Neural cell (in vitro differentiated cells): ENCODE results near the gene MIA2. TPM values are rescaled to one million over a fixed set of nuclear protein-coding genes. Genes with fewer than 3 reads are reported as not detected.

Experiments used
- H2AFZ ChIP-seq: fragments of 200-600, 300-800 bp; sonication (generic), shearing (Covaris generic); 2 replicates; pipeline ENCODE4 v1.6.0; 2014; ENCODE audit warnings: low read depth, mild to moderate bottlenecking, antibody characterized with exemption, low read length, moderate library complexity
- H3F3A ChIP-seq: fragments of 200-600 bp; shearing (Covaris generic); 2 replicates; pipeline ENCODE4 v1.6.1; 2016; ENCODE audit warnings: mild to moderate bottlenecking, moderate library complexity, mixed read lengths, antibody characterized with exemption, low read length; ENCODE audit not compliant: insufficient read depth, poor library complexity, severe bottlenecking
- H3K27ac ChIP-seq: fragments of 200-600, 300-800 bp; sonication (generic), shearing (Covaris generic); 2 replicates; pipeline ENCODE4 v1.5.1; 2014; ENCODE audit warnings: mild to moderate bottlenecking, low read length, moderate library complexity
- H3K27me3 ChIP-seq: fragments of 300-800, 200-600 bp; sonication (generic), shearing (Covaris generic); 2 replicates; pipeline ENCODE4 v1.6.0; 2014; ENCODE audit warnings: mild to moderate bottlenecking, low read depth, low read length, moderate library complexity; ENCODE audit not compliant: insufficient read depth
- H3K36me3 ChIP-seq: fragments of 300-800, 200-600 bp; sonication (generic), shearing (Covaris generic); 2 replicates; pipeline ENCODE4 v1.5.1; 2014; ENCODE audit warnings: mild to moderate bottlenecking, antibody characterized with exemption, low read length, moderate library complexity; ENCODE audit not compliant: insufficient read depth
- H3K4me2 ChIP-seq: fragments of 300-800, 200-600 bp; sonication (generic), shearing (Covaris generic); 2 replicates; pipeline ENCODE4 v1.6.0; 2014; ENCODE audit warnings: mild to moderate bottlenecking, low read length
- H3K4me3 ChIP-seq: fragments of 300-800, 200-600 bp; sonication (generic), shearing (Covaris generic); 2 replicates; pipeline ENCODE4 v1.5.1; 2014; ENCODE audit warnings: mild to moderate bottlenecking, low read length, moderate library complexity
- H3K79me2 ChIP-seq: fragments of 200-600 bp; shearing (Covaris generic); replicated peaks from 2 replicates; pipeline ENCODE4 v1.6.0; 2014; ENCODE audit warnings: mild to moderate bottlenecking, low read length, moderate library complexity; ENCODE audit not compliant: insufficient read depth
- H3K9ac ChIP-seq: fragments of 300-800, 200-600 bp; sonication (generic), shearing (Covaris generic); 2 replicates; pipeline ENCODE4 v1.6.1; 2016; ENCODE audit warnings: mild to moderate bottlenecking, low read length, mixed read lengths
- H3K9me2 ChIP-seq: fragments of 200-600 bp; shearing (Covaris generic); 2 replicates; pipeline ENCODE4 v1.6.1; 2016; ENCODE audit warnings: mild to moderate bottlenecking, low read length, mixed read lengths; ENCODE audit not compliant: insufficient read depth
- H3K9me3 ChIP-seq: fragments of 200-600, 300-800 bp; sonication (generic), shearing (Covaris generic); 2 replicates; pipeline ENCODE4 v1.6.1; 2016; ENCODE audit warnings: mild to moderate bottlenecking, mixed run types, low read length, moderate library complexity, mixed read lengths
- H4K20me1 ChIP-seq: fragments of 200-600 bp; shearing (Covaris generic); 2 replicates; pipeline ENCODE4 v1.6.1; 2016; ENCODE audit warnings: mild to moderate bottlenecking, mixed run types; ENCODE audit not compliant: insufficient read depth
- EP300 ChIP-seq: fragments of 450-650 bp; conservative IDR thresholded peaks from 2 replicates; pipeline ENCODE4 v1.6.1; 2014; ENCODE audit warnings: antibody characterized with exemption, mild to moderate bottlenecking, moderate library complexity; ENCODE audit not compliant: poor library complexity, severe bottlenecking
- EZH2 ChIP-seq: fragments of 200-600, 300-800 bp; shearing (Covaris generic), sonication (generic); IDR thresholded peaks from 2 replicates; pipeline ENCODE4 v1.6.1; 2014; ENCODE audit warnings: antibody characterized with exemption, low read length, borderline replicate concordance, mild to moderate bottlenecking; ENCODE audit not compliant: insufficient read depth, poor library complexity, severe bottlenecking
- MXI1 ChIP-seq: fragments of 450-650 bp; conservative IDR thresholded peaks from 2 replicates; pipeline ENCODE4 v1.6.1; 2014; ENCODE audit warnings: antibody characterized with exemption, mild to moderate bottlenecking; ENCODE audit not compliant: poor library complexity, severe bottlenecking
- POLR2AphosphoS5 ChIP-seq: IDR thresholded peaks from 2 replicates; pipeline ENCODE4 v1.6.1; 2012
- RAD21 ChIP-seq: fragments of 450-650 bp; conservative IDR thresholded peaks from 2 replicates; pipeline ENCODE4 v1.6.1; 2014; ENCODE audit warnings: antibody characterized with exemption, mild to moderate bottlenecking, moderate library complexity
- SMC3 ChIP-seq: fragments of 450-650 bp; conservative IDR thresholded peaks from 2 replicates; pipeline ENCODE4 v1.6.1; 2014; ENCODE audit warnings: antibody characterized with exemption, mild to moderate bottlenecking, moderate library complexity; ENCODE audit not compliant: poor library complexity
- TAF1 ChIP-seq: IDR thresholded peaks from 2 replicates; pipeline ENCODE4 v1.6.1; 2012; ENCODE audit warnings: low read depth
- polyA plus RNA-seq: library from polyadenylated mRNA; depleted of rRNA; stranded (reverse); fragments of >200 nt; gene quantifications from 2 replicates; pipeline ENCODE4 v1.2.3, GENCODE V29; 2014
- TF ChIP-seq, protein P1 (sequence below): IDR thresholded peaks from 2 replicates; pipeline ENCODE4 v1.6.1; 2012; ENCODE audit warnings: borderline replicate concordance
- TF ChIP-seq, protein P2 (sequence below): fragments of 450-650 bp; IDR thresholded peaks from 2 replicates; pipeline ENCODE4 v1.5.1; 2014; ENCODE audit warnings: antibody characterized with exemption, mild to moderate bottlenecking, moderate library complexity; ENCODE audit not compliant: poor library complexity, severe bottlenecking

Gene MIA2
- polyA plus RNA-seq, 1 donor from 2014 or later: 17.7 TPM

DNA sequence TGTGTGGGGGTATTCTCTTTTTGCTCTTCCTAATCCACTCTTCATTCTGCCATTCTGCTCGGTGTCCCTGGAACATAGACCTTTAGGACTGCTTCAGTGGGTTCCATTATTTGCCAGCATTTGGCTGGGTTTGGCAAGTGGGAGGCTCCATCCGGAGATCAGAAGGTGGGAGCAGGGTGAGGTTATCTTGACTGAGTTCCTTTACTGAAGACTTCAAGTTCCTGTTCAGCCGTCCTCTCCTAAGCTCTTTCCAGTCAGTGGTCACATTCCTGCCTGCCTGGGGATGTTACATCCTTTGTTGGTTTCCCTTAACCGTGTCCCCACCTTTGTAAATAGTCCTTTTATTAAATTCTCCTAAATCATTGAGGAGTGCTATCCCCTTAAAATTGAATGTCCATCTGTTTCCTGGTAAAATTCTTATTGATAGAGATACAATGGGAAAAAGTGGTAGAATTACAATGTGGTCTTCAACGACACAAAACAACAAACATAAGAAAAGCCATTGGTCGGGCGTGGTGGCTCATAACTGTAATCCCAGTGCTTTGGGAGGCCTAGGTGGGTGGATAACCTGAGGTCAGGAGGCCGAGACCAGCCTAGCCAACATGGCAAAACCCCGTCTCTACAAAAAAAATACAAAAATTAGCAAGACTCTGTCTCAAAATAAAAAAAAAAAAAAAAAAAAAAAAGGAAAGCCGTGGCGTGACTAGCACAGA, 5.0 kb upstream of the MIA2 start:
- H3K4me3 ChIP-seq: no peak overlapping the region
- H3K4me2 ChIP-seq: no peak overlapping the region
- H4K20me1 ChIP-seq: no peaks in the 10 kb centered on the region
- no peak overlapping the region for H3K9ac ChIP-seq
- TF ChIP-seq, protein P1, sequence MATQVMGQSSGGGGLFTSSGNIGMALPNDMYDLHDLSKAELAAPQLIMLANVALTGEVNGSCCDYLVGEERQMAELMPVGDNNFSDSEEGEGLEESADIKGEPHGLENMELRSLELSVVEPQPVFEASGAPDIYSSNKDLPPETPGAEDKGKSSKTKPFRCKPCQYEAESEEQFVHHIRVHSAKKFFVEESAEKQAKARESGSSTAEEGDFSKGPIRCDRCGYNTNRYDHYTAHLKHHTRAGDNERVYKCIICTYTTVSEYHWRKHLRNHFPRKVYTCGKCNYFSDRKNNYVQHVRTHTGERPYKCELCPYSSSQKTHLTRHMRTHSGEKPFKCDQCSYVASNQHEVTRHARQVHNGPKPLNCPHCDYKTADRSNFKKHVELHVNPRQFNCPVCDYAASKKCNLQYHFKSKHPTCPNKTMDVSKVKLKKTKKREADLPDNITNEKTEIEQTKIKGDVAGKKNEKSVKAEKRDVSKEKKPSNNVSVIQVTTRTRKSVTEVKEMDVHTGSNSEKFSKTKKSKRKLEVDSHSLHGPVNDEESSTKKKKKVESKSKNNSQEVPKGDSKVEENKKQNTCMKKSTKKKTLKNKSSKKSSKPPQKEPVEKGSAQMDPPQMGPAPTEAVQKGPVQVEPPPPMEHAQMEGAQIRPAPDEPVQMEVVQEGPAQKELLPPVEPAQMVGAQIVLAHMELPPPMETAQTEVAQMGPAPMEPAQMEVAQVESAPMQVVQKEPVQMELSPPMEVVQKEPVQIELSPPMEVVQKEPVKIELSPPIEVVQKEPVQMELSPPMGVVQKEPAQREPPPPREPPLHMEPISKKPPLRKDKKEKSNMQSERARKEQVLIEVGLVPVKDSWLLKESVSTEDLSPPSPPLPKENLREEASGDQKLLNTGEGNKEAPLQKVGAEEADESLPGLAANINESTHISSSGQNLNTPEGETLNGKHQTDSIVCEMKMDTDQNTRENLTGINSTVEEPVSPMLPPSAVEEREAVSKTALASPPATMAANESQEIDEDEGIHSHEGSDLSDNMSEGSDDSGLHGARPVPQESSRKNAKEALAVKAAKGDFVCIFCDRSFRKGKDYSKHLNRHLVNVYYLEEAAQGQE: no peak
- TF ChIP-seq, protein P2, sequence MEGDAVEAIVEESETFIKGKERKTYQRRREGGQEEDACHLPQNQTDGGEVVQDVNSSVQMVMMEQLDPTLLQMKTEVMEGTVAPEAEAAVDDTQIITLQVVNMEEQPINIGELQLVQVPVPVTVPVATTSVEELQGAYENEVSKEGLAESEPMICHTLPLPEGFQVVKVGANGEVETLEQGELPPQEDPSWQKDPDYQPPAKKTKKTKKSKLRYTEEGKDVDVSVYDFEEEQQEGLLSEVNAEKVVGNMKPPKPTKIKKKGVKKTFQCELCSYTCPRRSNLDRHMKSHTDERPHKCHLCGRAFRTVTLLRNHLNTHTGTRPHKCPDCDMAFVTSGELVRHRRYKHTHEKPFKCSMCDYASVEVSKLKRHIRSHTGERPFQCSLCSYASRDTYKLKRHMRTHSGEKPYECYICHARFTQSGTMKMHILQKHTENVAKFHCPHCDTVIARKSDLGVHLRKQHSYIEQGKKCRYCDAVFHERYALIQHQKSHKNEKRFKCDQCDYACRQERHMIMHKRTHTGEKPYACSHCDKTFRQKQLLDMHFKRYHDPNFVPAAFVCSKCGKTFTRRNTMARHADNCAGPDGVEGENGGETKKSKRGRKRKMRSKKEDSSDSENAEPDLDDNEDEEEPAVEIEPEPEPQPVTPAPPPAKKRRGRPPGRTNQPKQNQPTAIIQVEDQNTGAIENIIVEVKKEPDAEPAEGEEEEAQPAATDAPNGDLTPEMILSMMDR: no peak
- TF ChIP-seq RAD21 (no peak), POLR2AphosphoS5 (no peak), SMC3 (no peak)
- H3K27ac ChIP-seq: no peak overlapping the region
- H3K9me2 ChIP-seq: no peaks in the 10 kb centered on the region
- H3K27me3 ChIP-seq: no peaks in the 10 kb centered on the region
- no peak overlapping the region for H2AFZ ChIP-seq
- H3K36me3 ChIP-seq: no peaks in the 10 kb centered on the region
- H3K9me3 ChIP-seq: no peaks in the 10 kb centered on the region
- no peaks in the 10 kb centered on the region for H3F3A ChIP-seq
- H3K79me2 ChIP-seq: no peaks in the 10 kb centered on the region

DNA sequence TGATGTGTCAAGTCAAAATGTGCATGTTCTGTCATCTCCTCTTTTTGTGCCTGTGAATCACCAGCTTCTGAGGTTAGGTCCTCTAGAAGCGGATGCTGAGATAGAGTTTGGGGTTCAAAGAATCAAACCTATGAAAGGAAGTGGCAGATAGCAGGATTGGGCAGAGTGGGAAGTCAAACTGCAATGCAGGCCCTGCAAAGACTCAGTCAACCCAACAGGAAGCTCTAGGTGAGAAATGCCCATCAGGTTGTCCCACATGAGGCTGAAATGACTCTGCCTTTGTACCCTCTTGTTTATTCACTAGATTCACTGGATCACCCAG, 4.5 kb upstream of the MIA2 start:
- H3K27me3 ChIP-seq: no peaks in the 10 kb centered on the region
- H3K36me3 ChIP-seq: no peaks in the 10 kb centered on the region
- H3K79me2 ChIP-seq: no peaks in the 10 kb centered on the region
- H3K9ac ChIP-seq: no peak overlapping the region
- no peak for TF ChIP-seq POLR2AphosphoS5
- TF ChIP-seq, protein P2: no peak
- no peak for TF ChIP-seq TAF1
- TF ChIP-seq EP300: no peak
- TF ChIP-seq, protein P1: no peak
- no peak for TF ChIP-seq RAD21
- no peak for TF ChIP-seq SMC3
- no peak for TF ChIP-seq EZH2
- TF ChIP-seq MXI1: no peak
- H3K4me3 ChIP-seq: no peak overlapping the region
- H2AFZ ChIP-seq: no peak overlapping the region
- no peak overlapping the region for H3K4me2 ChIP-seq
- no peak overlapping the region for H3K27ac ChIP-seq
- H4K20me1 ChIP-seq: no peaks in the 10 kb centered on the region
- no peaks in the 10 kb centered on the region for H3F3A ChIP-seq
- H3K9me2 ChIP-seq: no peaks in the 10 kb centered on the region
- H3K9me3 ChIP-seq: no peaks in the 10 kb centered on the region
